HG02973 (cell line): Measurements from ENCODE around the gene PPP1R12C.
"Not testable (repeated sequence)": the region's sequence is repeated elsewhere in the genome, so short reads cannot be mapped to it uniquely, and the experiment has no call there.

Experiments used
- ATAC-seq: cut with Tn5 transposase; IDR thresholded peaks from one replicate; pipeline ENCODE4 v1.9.1; 2021; ENCODE audit warnings: moderate library complexity; ENCODE audit not compliant: unreplicated experiment

PPP1R12C gene

GRCh38 chr19:55116859-55117662, at the start of gene PPP1R12C:
TSS of gene PPP1R12C (minus strand) at chr19:55117637. CDS start at chr19:55117543, 94 bp downstream.
- peak; percentile 16 for ATAC-seq

- ATAC-seq: peak; percentile 81
Measured at GRCh38 chr19:55166530-55167268, 49.3 kb upstream of the PPP1R12C start, which contains the start of gene DNAAF3. TSS of gene DNAAF3 (minus strand) at chr19:55166613. CDS start at chr19:55166413, 200 bp downstream.

- no peak for ATAC-seq
Measured at GRCh38 chr19:55165952-55166529, 48.6 kb upstream of the PPP1R12C start.

GRCh38 chr19:55161571-55162322, 44.3 kb upstream of the PPP1R12C start:
- ATAC-seq: no peak

GRCh38 chr19:55160986-55161365, 43.5 kb upstream of the PPP1R12C start:
- no peak for ATAC-seq

- peak; percentile 73 for ATAC-seq
Measured at GRCh38 chr19:55160128-55160985, 42.9 kb upstream of the PPP1R12C start.

- no peak for ATAC-seq
Measured at GRCh38 chr19:55158848-55159749, 41.7 kb upstream of the PPP1R12C start.

GRCh38 chr19:55158423-55158822, 41.0 kb upstream of the PPP1R12C start:
- no peak for ATAC-seq

GRCh38 chr19:55157064-55157908, 39.8 kb upstream of the PPP1R12C start, which contains the start of gene TNNI3:
TSS of gene TNNI3 (minus strand) at chr19:55157732. CDS start at chr19:55157589, 143 bp downstream.
- ATAC-seq: no peak

GRCh38 chr19:55156202-55157063, 39.0 kb upstream of the PPP1R12C start:
- ATAC-seq: no peak

- not testable (repeated sequence) for ATAC-seq
Measured at GRCh38 chr19:55155784-55156183, 38.3 kb upstream of the PPP1R12C start.

- ATAC-seq: no peak
Measured at GRCh38 chr19:55153652-55154264, 36.3 kb upstream of the PPP1R12C start.

- ATAC-seq: no peak
Measured at GRCh38 chr19:55152017-55152416, 34.6 kb upstream of the PPP1R12C start.

GRCh38 chr19:55149078-55150003, 31.9 kb upstream of the PPP1R12C start, which contains the start of gene TNNT1:
TSS of gene TNNT1 (minus strand) at chr19:55149206. CDS start at chr19:55147157, 2,049 bp downstream.
- ATAC-seq: no peak

GRCh38 chr19:55147545-55148251, 30.3 kb upstream of the PPP1R12C start:
- ATAC-seq: no peak
